Measurements from ENCODE around the gene ATP6V1B1.

- TF ChIP-seq POLR2A (IDR thresholded peaks at IDR 0.05; ENCODE audit: extremely low read depth, insufficient read length) (no peak), CTCF (IDR thresholded peaks at IDR 0.05; ENCODE audit: low read depth, low read length) (no peak), MAX (IDR thresholded peaks at IDR 0.05; ENCODE audit: low read depth, low read length) (no peak)
Measured at GRCh38 chr2:70927138-70927537, 8.6 kb upstream of the ATP6V1B1 start.

All from NB4 (cell line).